ENCODE data around the gene HSFX3.
A peak's percentile ranks its signal among the peaks of the same experiment; 100 is the strongest.
"Not testable (repeated sequence)": the region's sequence is repeated elsewhere in the genome, so short reads cannot be mapped to it uniquely, and the experiment has no call there.

Gene HSFX3

GRCh38 chrX:149545545-149546543 is 3.9 kb downstream of the HSFX3 start:
- not testable (repeated sequence) for DNase-seq

- no peak for DNase-seq
These were observed 8.1 kb downstream of the HSFX3 start for GRCh38 chrX:149541521-149542047.

GRCh38 chrX:149540621-149541520 is 8.9 kb downstream of the HSFX3 start, which contains the start of gene EOLA1:
TSS of gene EOLA1 (plus strand) at chrX:149541012. CDS start at chrX:149545631, 4,619 bp downstream.
- DNase-seq, result peak; percentile 99

GRCh38 chrX:149540131-149540620 is 9.5 kb downstream of the HSFX3 start:
- DNase-seq, result peak; percentile 97

GRCh38 chrX:149539283-149540130 is 10.2 kb downstream of the HSFX3 start:
- peak; percentile 97 for DNase-seq

GRCh38 chrX:149537474-149537873 is 12.2 kb downstream of the HSFX3 start:
- DNase-seq, result not testable (repeated sequence)

- DNase-seq, result not testable (repeated sequence)
These were observed 14.7 kb downstream of the HSFX3 start for GRCh38 chrX:149534926-149535602.

GRCh38 chrX:149533999-149534398 is 15.7 kb downstream of the HSFX3 start:
- not testable (repeated sequence) for DNase-seq

- DNase-seq, result not testable (repeated sequence)
These were observed 16.9 kb downstream of the HSFX3 start for GRCh38 chrX:149532868-149533267.

GRCh38 chrX:149531599-149531998 is 18.1 kb downstream of the HSFX3 start:
- DNase-seq, result no peak

- no peak for DNase-seq
These were observed 21.3 kb downstream of the HSFX3 start for GRCh38 chrX:149528381-149528780.

- peak; percentile 45 for DNase-seq
These were observed 22.0 kb downstream of the HSFX3 start for GRCh38 chrX:149527705-149528104.

GRCh38 chrX:149526318-149527033 is 23.2 kb downstream of the HSFX3 start:
- not testable (repeated sequence) for DNase-seq

GRCh38 chrX:149525903-149526302 is 23.8 kb downstream of the HSFX3 start:
- peak; percentile 16 for DNase-seq

GRCh38 chrX:149525389-149525788 is 24.3 kb downstream of the HSFX3 start:
- peak; percentile 70 for DNase-seq

- no peak for DNase-seq
These were observed 26.8 kb downstream of the HSFX3 start for GRCh38 chrX:149522916-149523315.

GRCh38 chrX:149521438-149521837 is 28.3 kb downstream of the HSFX3 start:
- DNase-seq, result no peak

- not testable (repeated sequence) for DNase-seq
These were observed 29.0 kb downstream of the HSFX3 start for GRCh38 chrX:149520636-149521277.

GRCh38 chrX:149518236-149518635 is 31.5 kb downstream of the HSFX3 start:
- no peak for DNase-seq

GRCh38 chrX:149517308-149517707 is 32.4 kb downstream of the HSFX3 start:
- no peak for DNase-seq

Data from NCI-H1105 treated with DMSO at 0.1 percent for 48 hours (cell line).